OCI-LY7 (cell line): ENCODE measurements around the gene ABCB11. TPM values are rescaled to one million over a fixed set of nuclear protein-coding genes. Genes with fewer than 3 reads are reported as not detected.

Source experiments
- BruUV-seq: library from RNA; stranded (reverse); fragments of 400-500 nt; replicated peaks from 2 replicates; lab custom pipeline; 2021; lab: Mats Ljungman, UMichigan
- CTCF ChIA-PET: fragments of 300-600 bp; sonication (Branson Sonifier 250); formaldehyde crosslinking; loops from one replicate; lab custom pipeline; 2022; ENCODE audit warnings: antibody characterized with exemption; ENCODE audit not compliant: unreplicated experiment; lab: Charles Lee
- POLR2A ChIA-PET: fragments of 300-600 bp; sonication (Branson Sonifier 250); formaldehyde crosslinking; loops from one replicate; lab custom pipeline; 2022; ENCODE audit warnings: antibody characterized with exemption; lab: Charles Lee
- DNase-seq: peaks from one replicate; pipeline ENCODE4 v3.0.0-alpha.2; 2015; ENCODE audit warnings: low spot score
- H2AFZ ChIP-seq: fragments of 200-600 bp; sonication (generic), shearing (Covaris generic); 2 replicates; pipeline ENCODE4 v1.6.1; 2014; ENCODE audit warnings: mild to moderate bottlenecking, antibody characterized with exemption, low read length, moderate library complexity
- H3K27ac ChIP-seq: fragments of 200-600 bp; sonication (generic); 2 replicates; pipeline ENCODE4 v1.5.1; 2014; ENCODE audit warnings: mixed run types, low read depth, mild to moderate bottlenecking, moderate library complexity, low read length, inconsistent platforms; ENCODE audit not compliant: poor library complexity, severe bottlenecking
- H3K36me3 ChIP-seq: fragments of 200-600 bp; sonication (generic); 2 replicates; pipeline ENCODE4 v1.6.1; 2014; ENCODE audit warnings: mild to moderate bottlenecking, antibody characterized with exemption, low read length, moderate library complexity, mixed read lengths; ENCODE audit not compliant: insufficient read depth
- H3K4me1 ChIP-seq: fragments of 200-600 bp; sonication (generic); 2 replicates; pipeline ENCODE4 v1.5.1; 2014; ENCODE audit warnings: mild to moderate bottlenecking, low read length; ENCODE audit not compliant: insufficient read depth, poor library complexity, severe bottlenecking
- H3K4me2 ChIP-seq: fragments of 200-600 bp; sonication (generic); 2 replicates; pipeline ENCODE4 v1.6.1; 2014; ENCODE audit warnings: mild to moderate bottlenecking, low read length
- H3K4me3 ChIP-seq: fragments of 200-600 bp; sonication (generic); 2 replicates; pipeline ENCODE4 v1.5.1; 2014; ENCODE audit warnings: mild to moderate bottlenecking, low read depth, low read length; ENCODE audit not compliant: poor library complexity, severe bottlenecking
- H3K79me2 ChIP-seq: fragments of 200-600 bp; sonication (generic); 2 replicates; pipeline ENCODE4 v1.6.1; 2016; ENCODE audit warnings: low read depth, mild to moderate bottlenecking, low read length, moderate library complexity, mixed read lengths; ENCODE audit not compliant: insufficient read depth
- H3K9me2 ChIP-seq: fragments of 200-600 bp; sonication (generic); 2 replicates; pipeline ENCODE4 v1.6.1; 2016; ENCODE audit warnings: mild to moderate bottlenecking, low read length, mixed read lengths; ENCODE audit not compliant: insufficient read depth
- H3K9me3 ChIP-seq: fragments of 200-600 bp; sonication (generic); 2 replicates; pipeline ENCODE4 v1.6.1; 2014; ENCODE audit warnings: mild to moderate bottlenecking, mixed run types, low read length, mixed read lengths
- H4K20me1 ChIP-seq: fragments of 200-600 bp; sonication (generic); 2 replicates; pipeline ENCODE4 v1.6.1; 2014; ENCODE audit warnings: mild to moderate bottlenecking, antibody characterized with exemption, low read length, moderate library complexity, mixed read lengths; ENCODE audit not compliant: insufficient read depth
- EZH2phosphoT487 ChIP-seq: fragments of 200-600 bp; sonication (generic); IDR thresholded peaks from 2 replicates; pipeline ENCODE4 v1.6.1; 2018; ENCODE audit warnings: low read depth, borderline replicate concordance, mild to moderate bottlenecking, mixed run types, antibody characterized with exemption, low read length, moderate library complexity, mixed read lengths
- intact Hi-C: fragments of 100-400 bp; cut with micrococcal nuclease; formaldehyde crosslinking; loops from one replicate; pipeline ENCODE4 v1.10.0; 2022; ENCODE audit not compliant: unreplicated experiment
- total RNA-seq, 2 experiments: library from RNA; depleted of rRNA in 1 of 2; stranded (reverse); fragments of >200 nt in 1 of 2; shearing (Covaris generic) in 1 of 2; gene quantifications; 2 replicates each; pipeline ENCODE4 v1.2.3, GENCODE V29; 2014 to 2022
- TF ChIP-seq, protein P1 (sequence below): fragments of 200-600 bp; sonication (generic); conservative IDR thresholded peaks from 2 replicates; pipeline ENCODE4 v1.5.1; 2014; ENCODE audit warnings: mild to moderate bottlenecking, antibody characterized with exemption, low read length, moderate library complexity, mixed read lengths

The ABCB11 gene
- total RNA-seq, 2 experiments from 2014 or later, result 0.04 TPM; not detected in 1

DNA sequence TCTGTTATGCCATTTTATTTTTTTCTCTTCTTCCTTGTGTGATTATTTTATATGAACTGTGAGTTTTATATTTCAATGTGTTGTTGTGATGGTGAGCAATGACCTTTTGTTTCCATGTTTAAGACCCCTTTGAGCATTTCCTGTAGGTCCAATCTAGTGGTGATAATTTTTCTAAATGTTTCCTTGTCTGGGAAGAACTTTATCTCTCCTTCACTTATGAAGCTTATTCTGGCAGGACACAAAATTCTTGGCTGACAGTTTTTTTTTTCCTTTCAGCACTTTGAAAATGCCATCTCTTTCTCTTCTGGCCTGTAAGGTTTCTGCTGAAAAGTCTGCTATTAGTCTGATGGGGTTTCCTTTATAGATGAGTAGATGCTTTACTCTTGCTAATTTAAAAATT lies 76.9 kb downstream of the ABCB11 start:
- CTCF ChIA-PET, result no interaction called here
- intact Hi-C loops, result no loop called here
- TF ChIP-seq, protein P1, sequence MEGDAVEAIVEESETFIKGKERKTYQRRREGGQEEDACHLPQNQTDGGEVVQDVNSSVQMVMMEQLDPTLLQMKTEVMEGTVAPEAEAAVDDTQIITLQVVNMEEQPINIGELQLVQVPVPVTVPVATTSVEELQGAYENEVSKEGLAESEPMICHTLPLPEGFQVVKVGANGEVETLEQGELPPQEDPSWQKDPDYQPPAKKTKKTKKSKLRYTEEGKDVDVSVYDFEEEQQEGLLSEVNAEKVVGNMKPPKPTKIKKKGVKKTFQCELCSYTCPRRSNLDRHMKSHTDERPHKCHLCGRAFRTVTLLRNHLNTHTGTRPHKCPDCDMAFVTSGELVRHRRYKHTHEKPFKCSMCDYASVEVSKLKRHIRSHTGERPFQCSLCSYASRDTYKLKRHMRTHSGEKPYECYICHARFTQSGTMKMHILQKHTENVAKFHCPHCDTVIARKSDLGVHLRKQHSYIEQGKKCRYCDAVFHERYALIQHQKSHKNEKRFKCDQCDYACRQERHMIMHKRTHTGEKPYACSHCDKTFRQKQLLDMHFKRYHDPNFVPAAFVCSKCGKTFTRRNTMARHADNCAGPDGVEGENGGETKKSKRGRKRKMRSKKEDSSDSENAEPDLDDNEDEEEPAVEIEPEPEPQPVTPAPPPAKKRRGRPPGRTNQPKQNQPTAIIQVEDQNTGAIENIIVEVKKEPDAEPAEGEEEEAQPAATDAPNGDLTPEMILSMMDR, result no peak
- no peak for TF ChIP-seq EZH2phosphoT487
- Histone ChIP-seq H3K4me1 (no peaks in the 10 kb centered on the region), H3K9me2 (0 out of 2 replicates have a peak, but pooled peaks cover 3% of the 10 kb centered on the region), H2AFZ (no peak overlapping the region), H4K20me1 (no peaks in the 10 kb centered on the region), H3K27ac (no peak overlapping the region), H3K4me3 (no peak overlapping the region), H3K4me2 (no peak overlapping the region), H3K79me2 (no peaks in the 10 kb centered on the region), H3K9me3 (no peaks in the 10 kb centered on the region), H3K36me3 (no peaks in the 10 kb centered on the region)
- POLR2A ChIA-PET, result no interaction called here
- no TSS peak for BruUV-seq
- DNase-seq, result no peak

DNA sequence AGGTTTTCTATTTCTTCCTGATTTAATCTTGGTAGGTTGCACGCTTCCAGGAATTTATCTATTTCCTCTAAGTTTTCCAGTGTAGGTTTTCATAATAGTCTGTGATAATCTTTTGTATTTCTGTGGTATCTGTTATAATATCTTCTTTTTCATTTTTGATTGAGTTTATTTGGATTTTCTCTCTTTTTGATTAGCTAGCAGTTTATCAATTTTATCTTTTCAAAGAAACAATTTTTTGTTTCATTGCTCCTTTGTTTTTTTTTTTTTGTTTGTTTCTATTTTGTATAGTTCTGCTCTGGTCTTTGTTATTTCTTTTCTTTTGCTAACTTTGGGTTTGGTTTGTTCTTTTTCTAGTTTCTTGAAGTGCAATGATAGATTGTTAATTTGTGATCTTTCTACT lies 78.7 kb downstream of the ABCB11 start:
- no peaks in the 10 kb centered on the region for H3K79me2 ChIP-seq
- no peaks in the 10 kb centered on the region for H4K20me1 ChIP-seq
- no peak overlapping the region for H3K27ac ChIP-seq
- H3K36me3 ChIP-seq, result no peaks in the 10 kb centered on the region
- H2AFZ ChIP-seq, result no peak overlapping the region
- ChIA-PET CTCF (no interaction called here), POLR2A (no interaction called here)
- no peaks in the 10 kb centered on the region for H3K4me1 ChIP-seq
- TF ChIP-seq, protein P1, result no peak
- no peak for TF ChIP-seq EZH2phosphoT487
- BruUV-seq, result no TSS peak
- H3K4me3 ChIP-seq, result no peak overlapping the region
- intact Hi-C loops, result no loop called here
- no peak for DNase-seq
- no peak overlapping the region for H3K4me2 ChIP-seq
- H3K9me3 ChIP-seq, result no peaks in the 10 kb centered on the region
- H3K9me2 ChIP-seq, result 0 out of 2 replicates have a peak, but pooled peaks cover 3% of the 10 kb centered on the region

DNA sequence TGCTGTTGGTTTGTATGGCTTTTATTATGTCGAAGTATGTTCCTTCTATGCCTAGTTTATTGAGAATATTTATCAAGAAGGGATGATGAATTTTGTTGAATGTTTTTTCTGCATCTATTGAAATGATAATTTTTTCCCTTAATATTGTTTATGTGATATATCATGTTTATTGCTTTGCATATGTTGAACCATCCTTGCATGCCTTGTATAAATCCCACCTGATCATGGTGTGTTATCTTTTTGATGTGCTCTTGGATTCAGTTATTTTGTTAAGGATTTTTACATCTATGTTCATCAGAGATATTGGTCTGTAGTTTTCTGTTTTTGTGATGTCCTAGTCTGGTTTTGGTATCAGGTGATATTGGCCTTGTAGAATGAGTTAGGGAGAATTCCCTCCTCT lies 79.3 kb downstream of the ABCB11 start:
- intact Hi-C loops, result no loop called here
- no peak for DNase-seq
- H3K36me3 ChIP-seq, result no peaks in the 10 kb centered on the region
- no peaks in the 10 kb centered on the region for H4K20me1 ChIP-seq
- TF ChIP-seq, protein P1, result no peak
- no peak for TF ChIP-seq EZH2phosphoT487
- no peak overlapping the region for H2AFZ ChIP-seq
- H3K4me2 ChIP-seq, result no peak overlapping the region
- no peak overlapping the region for H3K4me3 ChIP-seq
- ChIA-PET CTCF (no interaction called here), POLR2A (no interaction called here)
- BruUV-seq, result no TSS peak
- H3K9me2 ChIP-seq, result 0 out of 2 replicates have a peak, but pooled peaks cover 3% of the 10 kb centered on the region
- no peak overlapping the region for H3K27ac ChIP-seq
- no peaks in the 10 kb centered on the region for H3K9me3 ChIP-seq
- no peaks in the 10 kb centered on the region for H3K4me1 ChIP-seq
- no peaks in the 10 kb centered on the region for H3K79me2 ChIP-seq
